K562 (cell line): ENCODE measurements around the gene CMTR1. TPM values are rescaled to one million over a fixed set of nuclear protein-coding genes. Genes with fewer than 3 reads are reported as not detected.
"Not testable (repeated sequence)": the region's sequence is repeated elsewhere in the genome, so short reads cannot be mapped to it uniquely, and the experiment has no call there.

Experiments
- ATAC-seq: fragments of 200-7000 bp; cut with Tn5 transposase; 3 replicates; pipeline ENCODE4 v1.9.1; 2020; ENCODE audit warnings: moderate library complexity
- BruUV-seq: library from RNA; stranded (reverse); fragments of 400-500 nt; replicated peaks from 2 replicates; lab custom pipeline; 2021; lab: Mats Ljungman, UMichigan
- CTCF ChIA-PET: fragments of 300-600 bp; formaldehyde crosslinking; extraction: SDS; loops from one replicate; lab custom pipeline; 2021; ENCODE audit warnings: low intra/inter-chr PET ratio; lab: Yijun Ruan, JAX
- POLR2A ChIA-PET: fragments of 300-600, 350-650 bp; sonication (Branson Sonifier 250); formaldehyde crosslinking; extraction: SDS; loops from one replicate; lab custom pipeline; 2021; ENCODE audit warnings: antibody characterized with exemption, inconsistent platforms; lab: Yijun Ruan, JAX
- DNase-seq, 4 experiments: peaks; one replicate each; pipeline versions ENCODE4 v3.0.0 to v3.0.0-alpha.2; 2011 to 2018; ENCODE audit warnings: low spot score in 3 of 4, mixed read lengths in 3 of 4; ENCODE audit errors: extremely low read depth in 1 of 4
- FAIRE-seq: peaks from 2 replicates; lab custom pipeline; 2011; peaks lifted over from hg19 to GRCh38; lab: Jason Lieb, UNC
- H2AFZ ChIP-seq: 2 replicates; pipeline ENCODE4 v1.6.0; 2011; ENCODE audit warnings: low read depth, low read length, control low read depth, inconsistent platforms
- H3K27ac ChIP-seq: fragments of 200-600 bp; 3 replicates; pipeline ENCODE4 v1.8.0; 2011; ENCODE audit warnings: low read depth, mild to moderate bottlenecking, control low read depth, inconsistent platforms, low read length, moderate library complexity, mixed read lengths; ENCODE audit errors: extremely low read depth
- H3K27me3 ChIP-seq, 2 experiments: fragments of 300-600 bp in 1 of 2; 2 replicates in 1 of 2; 3 replicates in 1 of 2; pipeline versions ENCODE4 v1.6.0 to v1.8.0; 2011; ENCODE audit warnings: inconsistent platforms in 2 of 2, low read length in 2 of 2, mild to moderate bottlenecking in 1 of 2, mixed read lengths in 1 of 2, moderate library complexity in 1 of 2; ENCODE audit not compliant: control insufficient read depth in 2 of 2, insufficient read depth in 2 of 2
- H3K36me3 ChIP-seq: fragments of 300-600 bp; 3 replicates; pipeline ENCODE4 v1.8.0; 2011; ENCODE audit warnings: mild to moderate bottlenecking, low read length, inconsistent platforms; ENCODE audit not compliant: control insufficient read depth, insufficient read depth
- H3K4me1 ChIP-seq, 2 experiments: fragments of 200-600 bp in 1 of 2; replicated peaks in 1 of 2; 2 replicates in 1 of 2; 3 replicates in 1 of 2; pipeline versions ENCODE4 v1.5.1 to v1.8.0; 2011; ENCODE audit warnings: inconsistent platforms in 2 of 2, low read length in 2 of 2, mild to moderate bottlenecking in 1 of 2, mixed read lengths in 1 of 2, moderate library complexity in 1 of 2; ENCODE audit not compliant: control insufficient read depth in 2 of 2, insufficient read depth in 2 of 2
- H3K4me2 ChIP-seq: 2 replicates; pipeline ENCODE4 v1.6.1; 2011; ENCODE audit warnings: low read length, control low read depth, inconsistent platforms, mixed read lengths; ENCODE audit not compliant: insufficient read depth
- H3K4me3 ChIP-seq: fragments of 200-600 bp; sonication (generic), shearing (Covaris generic); 2 replicates; pipeline ENCODE4 v1.5.1; 2016; ENCODE audit warnings: control low read depth, inconsistent platforms
- H3K79me2 ChIP-seq: fragments of 200-600 bp; 3 replicates; pipeline ENCODE4 v1.8.0; 2011; ENCODE audit warnings: low read length, inconsistent platforms; ENCODE audit not compliant: control insufficient read depth, insufficient read depth
- H3K9ac ChIP-seq, 2 experiments: 2 replicates each; pipeline versions ENCODE4 v1.6.0 to v1.6.1; 2011; ENCODE audit warnings: low read depth in 2 of 2, low read length in 2 of 2, control low read depth in 1 of 2, inconsistent platforms in 1 of 2, mild to moderate bottlenecking in 1 of 2, mixed read lengths in 1 of 2; ENCODE audit not compliant: insufficient read depth in 1 of 2
- H3K9me1 ChIP-seq: one replicate; pipeline ENCODE4 v1.6.0; 2011; ENCODE audit warnings: inconsistent platforms, mild to moderate bottlenecking, low read length, moderate library complexity; ENCODE audit not compliant: control insufficient read depth, insufficient read depth
- H3K9me3 ChIP-seq: replicated peaks from 2 replicates; pipeline ENCODE4 v1.5.1; 2011; ENCODE audit warnings: low read depth, low read length, inconsistent platforms; ENCODE audit not compliant: control insufficient read depth, insufficient read depth
- H4K20me1 ChIP-seq: replicated peaks from 2 replicates; pipeline ENCODE4 v1.6.1; 2011; ENCODE audit warnings: low read length, inconsistent platforms, mixed read lengths; ENCODE audit not compliant: control insufficient read depth, insufficient read depth
- ASH1L ChIP-seq: fragments of 450-650 bp; IDR thresholded peaks from 2 replicates; pipeline ENCODE4 v1.6.1; 2018; ENCODE audit warnings: borderline replicate concordance, mild to moderate bottlenecking, low read depth; ENCODE audit not compliant: partially characterized antibody
- FOS ChIP-seq: IDR thresholded peaks from 3 replicates; pipeline ENCODE4 v1.6.1; 2011; ENCODE audit not compliant: insufficient read length; ENCODE audit errors: extremely low read depth
- MAFG ChIP-seq: fragments of 450-650 bp; conservative IDR thresholded peaks from 2 replicates; pipeline ENCODE4 v1.6.1; 2016; ENCODE audit warnings: missing genetic modification characterization, missing compliant biosample characterization
- NFYB ChIP-seq: IDR thresholded peaks from 2 replicates; pipeline ENCODE4 v1.6.1; 2011; ENCODE audit warnings: mild to moderate bottlenecking, moderate library complexity; ENCODE audit not compliant: insufficient read length; ENCODE audit errors: extremely low read depth
- ZNF316 ChIP-seq: fragments of 450-650 bp; IDR thresholded peaks from 2 replicates; pipeline ENCODE4 v1.6.1; 2016
- WGBS: fragments of 100-300 bp; shearing (Covaris generic); methylation state at CpG from one replicate; pipeline ENCODE4 v1.1.6; 2016; ENCODE audit warnings: low coverage, mixed read lengths; ENCODE audit not compliant: insufficient coverage; ENCODE audit errors: missing lambda C conversion rate; 5-methylcytosine and 5-hydroxymethylcytosine counted together
- in situ Hi-C: fragments of 300-500 bp; cut with MboI; formaldehyde crosslinking; loops from 4 replicates; pipeline ENCODE4 v1.15.0; 2018; ENCODE audit warnings: inconsistent platforms, mixed read lengths
- intact Hi-C: fragments of 100-400 bp; cut with micrococcal nuclease; formaldehyde crosslinking; loops from 2 replicates; pipeline ENCODE4 v1.14.2; 2022
- polyA plus RNA-seq, 8 experiments: library from polyadenylated mRNA; depleted of rRNA in 4 of 8; stranded (reverse) in 5 of 8; unstranded in 3 of 8; fragments of >200 nt; fragmentation: Nextera tagmentation in 2 of 8; fragmentation: Illumina TruSeq in 1 of 8; extraction: Ambion mirVana in 2 of 8; extraction: Trizol in 1 of 8; gene quantifications; 2 replicates each; pipeline versions ENCODE4 v1.2.1 to v1.2.3, GENCODE V29; 2011 to 2014; ENCODE audit warnings: inconsistent platforms in 1 of 8, missing spikeins in 1 of 8
- total RNA-seq, 7 experiments: library from RNA; depleted of rRNA in 6 of 7; stranded (reverse); fragments of >200 nt in 6 of 7; fragmentation: Illumina TruSeq in 2 of 7; extraction: Trizol in 2 of 7; gene quantifications; 2 replicates each; pipeline versions ENCODE4 v1.2.1 to v1.2.3, GENCODE V29; 2011 to 2021; ENCODE audit warnings: low replicate concordance in 1 of 7
- TF ChIP-seq, protein P1 (sequence below): fragments of 250-450 bp; sonication (Bioruptor Pico); IDR thresholded peaks from 2 replicates; pipeline ENCODE4 v1.9.0; 2021; ENCODE audit warnings: mild to moderate bottlenecking, inconsistent platforms

The CMTR1 gene
- total and polyA plus RNA-seq, 9 of the 15 experiments (the other 6 are each of a cell fraction or from before 2014, with no cell fraction given), result 2.9 to 63.5 (median 49.5) TPM

GRCh38 chr6:37500904-37501303 is 67.9 kb downstream of the CMTR1 start:
- H3K27ac ChIP-seq, BruUV-seq, ATAC-seq, H3K9ac ChIP-seq, H4K20me1 ChIP-seq, H3K4me2 ChIP-seq, H3K36me3 ChIP-seq, H3K4me3 ChIP-seq, FAIRE-seq, intact Hi-C loops, H3K79me2 ChIP-seq, H3K27me3 ChIP-seq, H3K9me1 ChIP-seq, DNase-seq, H3K9me3 ChIP-seq, in situ Hi-C loops: not testable (repeated sequence)
- ChIA-PET POLR2A (interaction anchor here (0.6 to 1.5 kb wide), 6 partner anchors 9 to 86 kb away, joined by 3 read pairs; no protein-coding TSS in a partner anchor), CTCF (interaction anchor here (0.6 kb wide), 1 partner anchor 1346 kb away, joined by 3 read pairs; no protein-coding TSS in a partner anchor)
- peak overlapping the region; percentile 95; the same call in 1 of the 2 replicates for H2AFZ ChIP-seq
- H3K4me1 ChIP-seq, result peaks cover 11 to 26% of the 10 kb centered on the region in 2 experiments; a peak in 3 of 5 replicates
- TF ChIP-seq FOS, result peak; percentile 21
- peak; percentile 57 for TF ChIP-seq ASH1L
- TF ChIP-seq ZNF316, result peak; percentile 79
- TF ChIP-seq, protein P1, sequence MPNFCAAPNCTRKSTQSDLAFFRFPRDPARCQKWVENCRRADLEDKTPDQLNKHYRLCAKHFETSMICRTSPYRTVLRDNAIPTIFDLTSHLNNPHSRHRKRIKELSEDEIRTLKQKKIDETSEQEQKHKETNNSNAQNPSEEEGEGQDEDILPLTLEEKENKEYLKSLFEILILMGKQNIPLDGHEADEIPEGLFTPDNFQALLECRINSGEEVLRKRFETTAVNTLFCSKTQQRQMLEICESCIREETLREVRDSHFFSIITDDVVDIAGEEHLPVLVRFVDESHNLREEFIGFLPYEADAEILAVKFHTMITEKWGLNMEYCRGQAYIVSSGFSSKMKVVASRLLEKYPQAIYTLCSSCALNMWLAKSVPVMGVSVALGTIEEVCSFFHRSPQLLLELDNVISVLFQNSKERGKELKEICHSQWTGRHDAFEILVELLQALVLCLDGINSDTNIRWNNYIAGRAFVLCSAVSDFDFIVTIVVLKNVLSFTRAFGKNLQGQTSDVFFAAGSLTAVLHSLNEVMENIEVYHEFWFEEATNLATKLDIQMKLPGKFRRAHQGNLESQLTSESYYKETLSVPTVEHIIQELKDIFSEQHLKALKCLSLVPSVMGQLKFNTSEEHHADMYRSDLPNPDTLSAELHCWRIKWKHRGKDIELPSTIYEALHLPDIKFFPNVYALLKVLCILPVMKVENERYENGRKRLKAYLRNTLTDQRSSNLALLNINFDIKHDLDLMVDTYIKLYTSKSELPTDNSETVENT (CRISPR knock-in tag), result 0 out of 2 replicates have a peak, but pooled peaks have one; percentile 25
- TF ChIP-seq NFYB, result peak; percentile 79
- TF ChIP-seq MAFG (tag), result 0 out of 2 replicates have a peak, but pooled peaks have one; percentile 21
- WGBS, result 80% methylated on average over 6 of the region's 6 CpGs
